BLaER1 treated with 17β-estradiol and CSF1 and Interleukin-3, amounts not matched to agents 10 nM and 100 nM (cell line): Measurements from ENCODE around the gene HS3ST4.
"Not testable (repeated sequence)": the region's sequence is repeated elsewhere in the genome, so short reads cannot be mapped to it uniquely, and the experiment has no call there.

Experiments used
- H3K27ac ChIP-seq, 11 experiments: shearing (Covaris generic); formaldehyde crosslinking; 2 replicates each; pipeline ENCODE4 v1.8.1; 2022
- H3K27me3 ChIP-seq, 11 experiments: shearing (Covaris generic); formaldehyde crosslinking; 2 replicates each; pipeline ENCODE4 v1.8.1; 2022
- H3K36me3 ChIP-seq, 11 experiments: shearing (Covaris generic); formaldehyde crosslinking; 2 replicates each; pipeline ENCODE4 v1.8.1; 2022
- H3K4me1 ChIP-seq, 10 experiments: shearing (Covaris generic); formaldehyde crosslinking; 2 replicates each; pipeline ENCODE4 v1.8.1; 2022
- H3K4me2 ChIP-seq, 11 experiments: shearing (Covaris generic); formaldehyde crosslinking; 2 replicates each; pipeline ENCODE4 v1.8.1; 2022
- H3K4me3 ChIP-seq, 10 experiments: shearing (Covaris generic); formaldehyde crosslinking; 2 replicates each; pipeline ENCODE4 v1.8.1; 2022
- H3K9ac ChIP-seq, 11 experiments: shearing (Covaris generic); formaldehyde crosslinking; 2 replicates each; pipeline ENCODE4 v1.8.1; 2022
- H3K9me3 ChIP-seq, 11 experiments: shearing (Covaris generic); formaldehyde crosslinking; replicated peaks in 1 of 11; 2 replicates each; pipeline ENCODE4 v1.8.1; 2022
- H4K20me1 ChIP-seq, 11 experiments: shearing (Covaris generic); formaldehyde crosslinking; 2 replicates each; pipeline ENCODE4 v1.8.1; 2022
- Cebpa-rat ChIP-seq, 11 experiments: shearing (Covaris generic); IDR thresholded peaks; 2 replicates each; pipeline ENCODE4 v1.8.1; 2022

Gene HS3ST4

GRCh38 chr16:26091511-26091910, 399.8 kb downstream of the HS3ST4 start:
- no peaks in the 10 kb centered on the region for H3K27me3 ChIP-seq
- TF ChIP-seq Cebpa-rat (IDR thresholded peaks at IDR 0.05): no peak
- no peaks in the 10 kb centered on the region for H3K36me3 ChIP-seq
- peaks cover 0 to 14% (median 0%) of the 10 kb centered on the region in 11 experiments; a peak in 2 of 22 replicates for H3K9me3 ChIP-seq
- no peaks in the 10 kb centered on the region for H3K4me1 ChIP-seq
- H3K9ac ChIP-seq: no peak overlapping the region
- H3K4me2 ChIP-seq: no peak overlapping the region
- no peaks in the 10 kb centered on the region for H4K20me1 ChIP-seq
- no peak overlapping the region for H3K4me3 ChIP-seq
- no peak overlapping the region for H3K27ac ChIP-seq

- not testable (repeated sequence) for H4K20me1 ChIP-seq, H3K9ac ChIP-seq, H3K4me2 ChIP-seq, H3K27ac ChIP-seq, H3K27me3 ChIP-seq, H3K4me3 ChIP-seq, H3K36me3 ChIP-seq, H3K9me3 ChIP-seq, H3K4me1 ChIP-seq
Observed at GRCh38 chr16:26098206-26098605, 406.4 kb downstream of the HS3ST4 start.

DNA sequence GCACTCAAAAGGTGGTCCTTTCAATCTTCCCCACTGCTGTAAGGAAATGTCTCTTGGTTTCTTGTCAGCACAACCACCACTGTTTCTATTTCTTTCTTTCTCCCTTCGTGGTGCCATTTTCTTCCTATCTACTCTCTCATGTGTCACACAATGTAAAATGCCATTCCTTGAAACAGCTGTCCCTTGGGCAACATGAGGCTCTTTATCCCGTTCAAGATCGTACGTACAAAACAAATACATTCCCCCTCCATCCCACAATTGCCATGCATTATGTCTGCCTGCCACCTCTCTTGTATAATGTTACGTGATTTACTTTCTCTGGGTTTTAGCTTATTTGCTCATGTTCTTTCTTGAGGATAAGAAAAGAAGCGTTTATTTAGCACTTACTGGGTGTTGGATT, 410.6 kb downstream of the HS3ST4 start:
- TF ChIP-seq Cebpa-rat (IDR thresholded peaks at IDR 0.05): no peak
- Histone ChIP-seq H3K36me3 (no peaks in the 10 kb centered on the region), H3K4me2 (no peak overlapping the region), H3K9ac (no peak overlapping the region), H3K27ac (no peak overlapping the region), H3K4me3 (no peak overlapping the region), H3K4me1 (peaks cover 0 to 5% (median 0%) of the 10 kb centered on the region in 10 experiments; a peak in 5 of 20 replicates), H3K27me3 (no peaks in the 10 kb centered on the region), H4K20me1 (no peaks in the 10 kb centered on the region), H3K9me3 (peaks cover 0 to 10% (median 0%) of the 10 kb centered on the region in 11 experiments; a peak in 3 of 22 replicates)

DNA sequence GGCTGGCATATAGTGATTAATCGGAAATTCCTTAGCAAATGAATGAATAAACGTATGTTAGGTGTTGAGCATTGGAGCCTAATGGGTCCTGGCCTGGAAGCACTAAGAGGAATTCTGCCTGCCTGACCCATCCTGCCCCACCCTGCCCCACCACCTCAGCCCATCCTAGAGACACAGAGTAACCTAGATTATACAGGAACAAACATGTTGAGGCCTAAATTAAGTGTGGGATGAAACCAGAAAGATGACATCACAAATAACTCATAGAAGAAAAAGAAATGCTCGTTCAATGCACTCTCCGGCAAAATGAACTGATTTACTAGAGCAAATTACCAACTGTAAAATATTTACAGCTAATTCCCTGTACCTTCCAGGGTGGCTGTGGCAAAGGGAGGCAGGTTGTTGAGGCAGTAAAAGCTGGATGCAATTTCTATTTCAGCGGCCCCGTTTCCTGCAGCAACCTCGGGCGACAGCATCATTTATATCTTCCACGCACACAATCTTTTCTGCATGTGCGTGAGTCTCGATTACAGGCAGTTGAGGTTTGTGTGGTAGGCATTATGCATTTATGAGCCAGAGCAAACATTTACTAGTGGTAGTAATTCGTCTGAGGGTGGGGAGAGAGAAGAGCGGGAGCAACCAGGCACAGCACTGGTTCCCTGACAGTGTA, 417.2 kb downstream of the HS3ST4 start:
- no peak for TF ChIP-seq Cebpa-rat (IDR thresholded peaks at IDR 0.05)
- H3K4me1 ChIP-seq: peaks cover 0 to 5% (median 0%) of the 10 kb centered on the region in 10 experiments; a peak in 5 of 20 replicates

DNA sequence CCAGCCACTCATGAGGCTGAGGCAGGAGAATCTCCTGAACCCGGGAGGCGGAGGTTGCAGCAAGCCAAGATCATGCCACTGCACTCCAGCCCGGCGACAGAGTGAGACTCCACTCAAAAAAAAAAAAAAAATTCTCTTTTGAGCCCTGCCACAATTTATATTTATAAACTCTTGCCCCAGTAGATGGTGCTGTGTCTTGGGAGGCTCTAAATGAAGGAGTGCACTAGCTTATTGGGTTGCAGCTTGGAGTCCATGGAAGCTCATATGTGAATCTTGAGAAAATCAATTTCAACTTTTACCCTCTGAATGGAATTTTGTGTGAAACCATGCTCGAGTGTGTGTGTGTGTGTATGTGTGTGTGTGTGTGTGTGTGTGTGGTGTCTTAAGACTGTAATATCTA, 420.1 kb downstream of the HS3ST4 start:
- TF ChIP-seq Cebpa-rat (IDR thresholded peaks at IDR 0.05): no peak
- Histone ChIP-seq H3K4me1 (no peaks in the 10 kb centered on the region; a peak in 1 of 20 replicates), H3K36me3 (no peaks in the 10 kb centered on the region), H3K9ac (no peak overlapping the region), H3K27me3 (no peaks in the 10 kb centered on the region), H3K4me2 (no peak overlapping the region), H3K27ac (no peak overlapping the region), H3K9me3 (no peaks in the 10 kb centered on the region), H4K20me1 (no peaks in the 10 kb centered on the region), H3K4me3 (no peak overlapping the region)

More for the DNA sequence above, 417.2 kb downstream of the HS3ST4 start:
- H4K20me1 ChIP-seq: no peaks in the 10 kb centered on the region
- no peaks in the 10 kb centered on the region for H3K36me3 ChIP-seq
- H3K9ac ChIP-seq: no peak overlapping the region
- H3K9me3 ChIP-seq: peaks cover 0 to 7% (median 0%) of the 10 kb centered on the region in 11 experiments; a peak in 3 of 22 replicates
- H3K4me2 ChIP-seq: no peak overlapping the region
- no peaks in the 10 kb centered on the region for H3K27me3 ChIP-seq
- H3K4me3 ChIP-seq: no peak overlapping the region
- H3K27ac ChIP-seq: no peak overlapping the region

DNA sequence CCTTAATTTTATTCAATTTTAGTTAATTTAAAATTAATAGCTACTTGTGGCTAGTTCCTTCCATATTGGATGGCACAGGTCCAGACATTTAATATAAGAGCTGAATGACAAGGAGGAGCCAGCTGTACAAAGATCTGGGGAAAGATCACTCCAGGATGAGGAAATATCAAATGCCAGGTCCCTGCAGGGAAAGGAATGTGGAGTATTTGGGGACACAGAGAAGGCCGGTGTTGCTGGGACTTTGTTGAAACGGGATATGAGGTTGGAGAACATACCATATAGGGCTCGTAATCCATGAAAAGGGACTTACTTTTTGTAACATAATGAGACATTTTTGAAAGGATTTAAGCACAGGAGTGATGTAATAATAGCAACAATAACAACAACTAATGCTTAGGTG, 426.8 kb downstream of the HS3ST4 start:
- Histone ChIP-seq H3K9ac (no peak overlapping the region), H3K4me3 (no peak overlapping the region), H3K9me3 (no peaks in the 10 kb centered on the region), H4K20me1 (no peaks in the 10 kb centered on the region), H3K36me3 (no peaks in the 10 kb centered on the region), H3K27me3 (no peaks in the 10 kb centered on the region), H3K27ac (no peak overlapping the region), H3K4me1 (no peaks in the 10 kb centered on the region), H3K4me2 (no peak overlapping the region)
- TF ChIP-seq Cebpa-rat (IDR thresholded peaks at IDR 0.05): no peak

DNA sequence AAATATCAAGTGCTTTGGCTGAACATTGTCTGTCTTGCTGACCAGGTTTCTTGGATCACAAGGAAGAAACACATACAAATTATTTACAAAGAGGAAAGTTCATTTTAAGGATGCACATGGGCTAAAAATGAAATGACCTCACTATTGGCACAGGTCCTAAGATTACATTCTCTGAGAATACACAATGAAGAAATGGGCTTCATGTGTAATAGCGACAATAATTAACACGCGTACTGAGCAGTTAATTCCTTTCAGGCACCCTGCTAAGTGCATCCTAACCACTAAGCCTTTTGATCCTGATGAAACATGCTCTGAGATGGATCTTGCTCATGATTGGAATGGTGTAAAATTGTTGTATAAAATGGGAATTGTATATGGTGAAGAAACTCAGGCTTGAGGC, 429.0 kb downstream of the HS3ST4 start:
- H3K9ac ChIP-seq: no peak overlapping the region
- H3K4me2 ChIP-seq: no peak overlapping the region

GRCh38 chr16:26128296-26128695, 436.5 kb downstream of the HS3ST4 start:
- Histone ChIP-seq H3K27me3 (no peaks in the 10 kb centered on the region), H4K20me1 (no peaks in the 10 kb centered on the region), H3K36me3 (no peaks in the 10 kb centered on the region), H3K9ac (no peak overlapping the region), H3K4me3 (no peak overlapping the region), H3K27ac (no peak overlapping the region), H3K4me2 (no peak overlapping the region), H3K4me1 (no peaks in the 10 kb centered on the region), H3K9me3 (no peaks in the 10 kb centered on the region)
- no peak for TF ChIP-seq Cebpa-rat (IDR thresholded peaks at IDR 0.05)

More for the DNA sequence above, 429.0 kb downstream of the HS3ST4 start:
- Histone ChIP-seq H3K27me3 (no peaks in the 10 kb centered on the region), H4K20me1 (no peaks in the 10 kb centered on the region), H3K4me1 (no peaks in the 10 kb centered on the region), H3K36me3 (no peaks in the 10 kb centered on the region), H3K4me3 (no peak overlapping the region), H3K9me3 (no peaks in the 10 kb centered on the region), H3K27ac (no peak overlapping the region)
- TF ChIP-seq Cebpa-rat (IDR thresholded peaks at IDR 0.05): no peak

DNA sequence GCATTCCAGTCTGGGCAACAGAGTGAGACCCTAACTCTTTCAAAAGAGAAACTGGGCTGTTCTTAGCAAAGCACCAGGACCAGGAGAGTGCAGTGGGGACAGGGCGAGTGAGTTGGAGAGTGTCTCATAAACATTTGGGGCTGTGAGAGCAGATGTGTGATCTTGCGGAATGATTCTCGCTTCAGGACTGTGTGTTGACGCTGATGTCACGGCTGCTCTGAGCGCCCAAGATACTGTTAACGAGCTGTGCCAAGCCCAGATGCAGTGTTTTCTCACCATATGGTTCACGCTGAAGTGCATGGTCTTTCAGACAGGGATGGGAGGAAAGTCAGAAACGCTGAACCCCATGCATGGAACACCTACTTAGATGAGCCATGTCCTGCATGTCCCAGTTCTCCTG, 438.2 kb downstream of the HS3ST4 start:
- H3K4me3 ChIP-seq: no peak overlapping the region
- no peaks in the 10 kb centered on the region for H3K4me1 ChIP-seq
- no peaks in the 10 kb centered on the region for H3K9me3 ChIP-seq
- no peaks in the 10 kb centered on the region for H3K36me3 ChIP-seq
- H3K27ac ChIP-seq: no peak overlapping the region
- H3K9ac ChIP-seq: no peak overlapping the region
- no peaks in the 10 kb centered on the region for H3K27me3 ChIP-seq
- no peak for TF ChIP-seq Cebpa-rat (IDR thresholded peaks at IDR 0.05)
- no peak overlapping the region for H3K4me2 ChIP-seq
- no peaks in the 10 kb centered on the region for H4K20me1 ChIP-seq

DNA sequence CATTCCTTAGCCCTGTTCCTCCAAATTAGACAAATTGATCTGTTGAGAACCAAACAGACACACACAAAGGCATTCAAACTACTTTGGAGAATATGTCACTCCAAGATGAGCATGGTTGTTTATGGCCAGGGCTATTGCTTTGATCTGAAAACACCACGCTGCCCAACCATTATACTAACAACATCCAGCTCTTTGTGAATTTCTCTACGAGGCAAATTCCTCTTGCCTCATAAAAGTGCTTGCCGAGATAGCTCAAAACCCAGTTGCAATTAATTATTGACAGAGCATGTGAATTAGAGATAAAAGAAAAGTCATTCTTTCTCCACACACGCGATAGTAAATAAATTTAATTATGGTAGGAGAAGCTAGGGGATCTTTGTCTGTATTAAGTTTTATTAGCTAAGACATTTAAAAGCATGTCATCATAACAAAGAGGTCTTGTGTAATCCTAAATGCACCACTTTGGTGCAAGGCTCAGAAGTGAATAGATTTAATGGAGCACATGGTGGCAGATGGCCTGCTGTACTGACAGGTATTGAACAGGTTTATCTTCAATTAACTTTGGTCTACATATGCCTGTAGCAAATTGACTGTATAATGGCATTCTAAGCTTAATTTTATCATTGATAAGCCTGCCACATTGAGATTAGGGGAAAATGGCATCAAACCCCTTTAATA, 441.8 kb downstream of the HS3ST4 start:
- Histone ChIP-seq H3K4me1 (no peaks in the 10 kb centered on the region), H3K9me3 (no peaks in the 10 kb centered on the region), H3K4me3 (no peak overlapping the region), H4K20me1 (no peaks in the 10 kb centered on the region), H3K27ac (no peak overlapping the region), H3K9ac (no peak overlapping the region), H3K36me3 (no peaks in the 10 kb centered on the region), H3K27me3 (no peaks in the 10 kb centered on the region), H3K4me2 (no peak overlapping the region)
- TF ChIP-seq Cebpa-rat (IDR thresholded peaks at IDR 0.05): no peak
